H1 (cell line): ENCODE results near the gene CAPZB. TPM values are rescaled to one million over a fixed set of nuclear protein-coding genes. Genes with fewer than 3 reads are reported as not detected.

Source experiments
- CTCF ChIA-PET: fragments of 300-600 bp; sonication (Branson Sonifier 250); formaldehyde crosslinking; loops from one replicate; lab custom pipeline; 2021; ENCODE audit not compliant: partially characterized antibody; lab: Charles Lee
- POLR2A ChIA-PET: fragments of 300-600 bp; sonication (Branson Sonifier 250); formaldehyde crosslinking; loops from one replicate; lab custom pipeline; 2021; ENCODE audit warnings: inconsistent platforms; ENCODE audit not compliant: partially characterized antibody; lab: Charles Lee
- DNase-seq, 2 experiments: peaks; one replicate each; pipeline versions ENCODE4 v3.0.0 to v3.0.0-alpha.2; 2010 to 2022; ENCODE audit warnings: low spot score in 2 of 2, low read depth in 1 of 2, mixed read lengths in 1 of 2
- FAIRE-seq: peaks from 2 replicates; lab custom pipeline; 2011; peaks lifted over from hg19 to GRCh38; lab: Jason Lieb, UNC
- H2AFZ ChIP-seq: 2 replicates; pipeline ENCODE4 v1.8.1; 2012; ENCODE audit warnings: low read length, inconsistent platforms
- H2AK5ac ChIP-seq: 2 replicates; pipeline ENCODE4 v1.6.1; 2013; ENCODE audit warnings: low read depth, low read length
- H2BK120ac ChIP-seq: replicated peaks from 2 replicates; pipeline ENCODE3; 2013; ENCODE audit warnings: low read depth, low read length, inconsistent platforms
- H2BK12ac ChIP-seq: 2 replicates; pipeline ENCODE4 v1.6.1; 2013; ENCODE audit warnings: low read depth, low read length
- H2BK15ac ChIP-seq: 2 replicates; pipeline ENCODE4 v1.6.1; 2013; ENCODE audit warnings: low read length
- H2BK20ac ChIP-seq: 2 replicates; pipeline ENCODE4 v1.6.1; 2013; ENCODE audit warnings: low read length
- H2BK5ac ChIP-seq: 2 replicates; pipeline ENCODE4 v1.6.1; 2013; ENCODE audit warnings: low read depth, low read length
- H3K14ac ChIP-seq: 2 replicates; pipeline ENCODE4 v1.6.1; 2013; ENCODE audit warnings: inconsistent platforms; ENCODE audit not compliant: insufficient read length
- H3K18ac ChIP-seq: 2 replicates; pipeline ENCODE4 v1.6.1; 2013; ENCODE audit warnings: low read length; ENCODE audit errors: extremely low read depth
- H3K23ac ChIP-seq: 2 replicates; pipeline ENCODE4 v1.6.1; 2013; ENCODE audit warnings: inconsistent platforms; ENCODE audit not compliant: insufficient read length
- H3K23me2 ChIP-seq: 2 replicates; pipeline ENCODE4 v1.6.1; 2013; ENCODE audit warnings: low read depth, low read length
- H3K27ac ChIP-seq: 2 replicates; pipeline ENCODE4 v1.6.1; 2011; ENCODE audit warnings: low read depth, low read length, inconsistent platforms
- H3K27me3 ChIP-seq, 4 experiments: replicated peaks in 1 of 4; 1 replicate in 1 of 4; 2 replicates in 3 of 4; pipeline versions ENCODE4 v1.6.1 to v1.8.1; 2011 to 2013; ENCODE audit warnings: low read length in 3 of 4, mild to moderate bottlenecking in 3 of 4, inconsistent platforms in 2 of 4, mixed read lengths in 2 of 4, moderate library complexity in 1 of 4; ENCODE audit not compliant: control insufficient read depth in 3 of 4, insufficient read depth in 3 of 4; ENCODE audit errors: extremely low read depth in 1 of 4
- H3K36me3 ChIP-seq, 4 experiments: 2 replicates each; pipeline versions ENCODE4 v1.6.1 to v1.8.1; 2011 to 2013; ENCODE audit warnings: mild to moderate bottlenecking in 4 of 4, low read length in 3 of 4, moderate library complexity in 2 of 4, control low read depth in 1 of 4, inconsistent platforms in 1 of 4; ENCODE audit not compliant: insufficient read depth in 4 of 4, control insufficient read depth in 2 of 4
- H3K4ac ChIP-seq: replicated peaks from 2 replicates; pipeline ENCODE3; 2013; ENCODE audit warnings: low read length, low read depth, mixed read lengths, inconsistent platforms; ENCODE audit not compliant: insufficient read length
- H3K4me1 ChIP-seq, 4 experiments: replicated peaks in 1 of 4; 1 replicate in 1 of 4; 2 replicates in 3 of 4; pipeline versions ENCODE4 v1.6.1 to v1.8.1; 2011 to 2013; ENCODE audit warnings: low read length in 3 of 4, inconsistent platforms in 2 of 4, mixed read lengths in 1 of 4; ENCODE audit not compliant: insufficient read depth in 4 of 4, control insufficient read depth in 3 of 4
- H3K4me2 ChIP-seq, 2 experiments: 2 replicates each; pipeline versions ENCODE4 v1.6.1 to v1.8.1; 2011 to 2013; ENCODE audit warnings: low read depth in 2 of 2, low read length in 2 of 2, control low read depth in 1 of 2, inconsistent platforms in 1 of 2, mild to moderate bottlenecking in 1 of 2; ENCODE audit not compliant: insufficient read depth in 1 of 2
- H3K4me3 ChIP-seq, 4 experiments: fragments of 200-600, 300-600 bp in 1 of 4; sonication (generic), shearing (Covaris generic), sonication (Bioruptor Twin) in 1 of 4; 2 replicates each; pipeline versions ENCODE4 v1.5.1 to v1.8.1; 2011 to 2016; ENCODE audit warnings: low read length in 4 of 4, low read depth in 3 of 4, control low read depth in 2 of 4, inconsistent platforms in 2 of 4, mild to moderate bottlenecking in 2 of 4, mixed read lengths in 1 of 4, moderate library complexity in 1 of 4; ENCODE audit not compliant: insufficient read depth in 2 of 4; ENCODE audit errors: extremely low read depth in 1 of 4
- H3K56ac ChIP-seq: replicated peaks from 2 replicates; pipeline ENCODE3; 2013; ENCODE audit warnings: low read depth, mild to moderate bottlenecking, mixed read lengths, low read length, inconsistent platforms; ENCODE audit not compliant: insufficient read length
- H3K79me1 ChIP-seq: 2 replicates; pipeline ENCODE4 v1.6.1; 2013; ENCODE audit warnings: low read depth, low read length, control low read depth
- H3K79me2 ChIP-seq, 2 experiments: 2 replicates each; pipeline versions ENCODE4 v1.6.1 to v1.8.1; 2012 to 2013; ENCODE audit warnings: low read length in 2 of 2, mild to moderate bottlenecking in 2 of 2, inconsistent platforms in 1 of 2; ENCODE audit not compliant: insufficient read depth in 2 of 2, control insufficient read depth in 1 of 2
- H3K9ac ChIP-seq, 4 experiments: replicated peaks in 1 of 4; 1 replicate in 1 of 4; 2 replicates in 3 of 4; pipeline versions ENCODE4 v1.6.1 to v1.8.1; 2011 to 2013; ENCODE audit warnings: low read depth in 3 of 4, low read length in 3 of 4, control low read depth in 2 of 4, mild to moderate bottlenecking in 2 of 4, moderate library complexity in 2 of 4, inconsistent platforms in 1 of 4; ENCODE audit errors: extremely low read depth in 1 of 4
- H3K9me3 ChIP-seq, 2 experiments: 2 replicates each; pipeline versions ENCODE4 v1.6.1 to v1.8.1; 2012 to 2013; ENCODE audit warnings: mild to moderate bottlenecking in 2 of 2, moderate library complexity in 2 of 2, control low read depth in 1 of 2, inconsistent platforms in 1 of 2, low read depth in 1 of 2, low read length in 1 of 2, mixed read lengths in 1 of 2; ENCODE audit not compliant: insufficient read depth in 2 of 2
- H4K20me1 ChIP-seq, 2 experiments: replicated peaks in 1 of 2; 2 replicates each; pipeline versions ENCODE3 to v1.8.1; 2011 to 2013; ENCODE audit warnings: inconsistent platforms in 2 of 2, low read length in 2 of 2, mild to moderate bottlenecking in 1 of 2; ENCODE audit not compliant: insufficient read depth in 2 of 2, control insufficient read depth in 1 of 2
- H4K5ac ChIP-seq: 2 replicates; pipeline ENCODE4 v1.6.1; 2013; ENCODE audit warnings: low read length, low read depth, mixed read lengths, inconsistent platforms; ENCODE audit not compliant: insufficient read length
- H4K8ac ChIP-seq: 2 replicates; pipeline ENCODE4 v1.8.0; 2013; ENCODE audit warnings: mild to moderate bottlenecking, moderate library complexity, low read length, inconsistent platforms; ENCODE audit not compliant: insufficient read depth; ENCODE audit errors: extremely low read depth
- H4K91ac ChIP-seq: replicated peaks from 2 replicates; pipeline ENCODE3; 2013; ENCODE audit warnings: low read length, mixed read lengths, inconsistent platforms; ENCODE audit not compliant: insufficient read length
- BCL11A ChIP-seq, 2 experiments: IDR thresholded peaks; one replicate each; pipeline ENCODE4 v1.6.1; 2011; ENCODE audit warnings: low read depth in 2 of 2, low read length in 2 of 2, mild to moderate bottlenecking in 2 of 2
- SP4 ChIP-seq: IDR thresholded peaks from 2 replicates; pipeline ENCODE4 v1.6.1; 2012; ENCODE audit warnings: low read length, inconsistent platforms
- SUZ12 ChIP-seq: fragments of 200-600 bp; sonication (generic); IDR thresholded peaks from 2 replicates; pipeline ENCODE4 v1.6.1; 2012; ENCODE audit warnings: mild to moderate bottlenecking, inconsistent platforms, low read length, moderate library complexity, mixed read lengths
- WGBS, 2 experiments: shearing (Covaris generic) in 1 of 2; methylation state at CpG; one replicate each; pipeline versions ENCODE4 v1.1.6 to v1.1.7; 2013 to 2015; ENCODE audit warnings: low lambda C conversion rate in 2 of 2, mixed read lengths in 2 of 2, inconsistent platforms in 1 of 2, low coverage in 1 of 2, missing lambda C conversion rate in 1 of 2; ENCODE audit not compliant: insufficient replicate concordance in 2 of 2, insufficient coverage in 1 of 2, insufficient read length in 1 of 2; ENCODE audit errors: extremely low coverage in 1 of 2, missing lambda C conversion rate in 1 of 2; 5-methylcytosine and 5-hydroxymethylcytosine counted together
- polyA plus RNA-seq, 7 experiments: library from polyadenylated mRNA; depleted of rRNA in 3 of 7; stranded (reverse) in 5 of 7; unstranded in 2 of 7; fragments of >200 nt in 5 of 7; fragments of 200-250 nt in 2 of 7; gene quantifications; 1 replicate in 5 of 7; 2 replicates in 1 of 7; 4 replicates in 1 of 7; pipeline versions ENCODE4 v1.2.1 to v1.2.3, GENCODE V29; 2011 to 2013; ENCODE audit warnings: missing spikeins in 2 of 7, mixed read lengths in 2 of 7
- total RNA-seq: library from RNA; stranded (reverse); fragmentation: NEBNext Ultra II Directional; extraction: Animal tissue kit (Norgen Biotek cat#: 25700); gene quantifications from 2 replicates; pipeline ENCODE4 v1.2.1, GENCODE V29; 2021

CAPZB gene
- total and polyA plus RNA-seq, 2 of the 8 experiments (the other 6 are each of a cell fraction or from before 2014, with no cell fraction given) = 162 to 371 TPM

GRCh38 chr1:19521411-19521810 is 36.1 kb upstream of the CAPZB start:
- 85% methylated on average over 2 of the region's 2 CpGs; no CpG with 5 or more reads in 1 of the 2 experiments for WGBS, 2 experiments
- Histone ChIP-seq H2AK5ac (no peak overlapping the region), H3K18ac (no peak overlapping the region), H3K36me3 (no peaks in the 10 kb centered on the region), H3K4me3 (no peak overlapping the region), H3K4me1 (no peaks in the 10 kb centered on the region), H4K20me1 (no peaks in the 10 kb centered on the region), H3K27me3 (no peaks in the 10 kb centered on the region), H3K14ac (no peak overlapping the region)
- TF ChIP-seq BCL11A (IDR thresholded peaks at IDR 0.05; ENCODE audit: low read depth in 2 of 2, low read length in 2 of 2) (no peak), SP4 (no peak), SUZ12 (no peak)
- TF ChIP-seq, all 59 proteins: peak for 0
- no peak overlapping the region for H3K23ac ChIP-seq
- no peak overlapping the region for H3K9ac ChIP-seq
- H4K5ac ChIP-seq = no peak overlapping the region
- no peak overlapping the region for H3K27ac ChIP-seq
- no peak overlapping the region for H2AFZ ChIP-seq
- DNase-seq (no peak), FAIRE-seq (no peak)
- no peaks in the 10 kb centered on the region for H3K79me2 ChIP-seq
- H2BK5ac ChIP-seq = no peak overlapping the region
- H4K91ac ChIP-seq = no peak overlapping the region
- H3K4me2 ChIP-seq = no peak overlapping the region
- ChIA-PET POLR2A (interaction anchor here (0.6 kb wide), 1 partner anchor 126 kb away, joined by 3 read pairs; no protein-coding TSS in a partner anchor), CTCF (no interaction called here)
- no peak overlapping the region for H2BK15ac ChIP-seq
- no peaks in the 10 kb centered on the region for H3K79me1 ChIP-seq
- no peak overlapping the region for H2BK12ac ChIP-seq
- no peak overlapping the region for H2BK120ac ChIP-seq
- H3K23me2 ChIP-seq = no peaks in the 10 kb centered on the region
- H2BK20ac ChIP-seq = no peak overlapping the region
- H4K8ac ChIP-seq = no peak overlapping the region
- H3K9me3 ChIP-seq = peaks cover 0 to 3% of the 10 kb centered on the region in 2 experiments; a peak in 1 of 4 replicates
- H3K56ac ChIP-seq = no peak overlapping the region
- no peak overlapping the region for H3K4ac ChIP-seq
